Progenitor cell of endocrine pancreas (in vitro differentiated cells): ENCODE measurements around the gene PROSER2. TPM values are rescaled to one million over a fixed set of nuclear protein-coding genes. Genes with fewer than 3 reads are reported as not detected.

Source experiments
- DNase-seq: peaks from one replicate; pipeline ENCODE4 v3.0.0; 2021; ENCODE audit warnings: low spot score; ENCODE audit not compliant: unreplicated experiment
- H3K27ac Mint-ChIP-seq: 2 replicates; pipeline ENCODE4 v1.8.0; 2021; ENCODE audit warnings: mild to moderate bottlenecking, moderate library complexity, mixed read lengths
- H3K27me3 Mint-ChIP-seq: 2 replicates; pipeline ENCODE4 v1.8.0; 2021; ENCODE audit warnings: mixed read lengths
- H3K36me3 Mint-ChIP-seq: 2 replicates; pipeline ENCODE4 v1.8.0; 2022; ENCODE audit warnings: mixed read lengths; ENCODE audit not compliant: insufficient read depth
- H3K4me1 Mint-ChIP-seq: 2 replicates; pipeline ENCODE4 v1.8.0; 2021; ENCODE audit warnings: low read depth, mixed read lengths
- H3K4me3 Mint-ChIP-seq: 2 replicates; pipeline ENCODE4 v1.8.0; 2021; ENCODE audit warnings: low read depth, mild to moderate bottlenecking, moderate library complexity, mixed read lengths
- H3K9me3 Mint-ChIP-seq: 2 replicates; pipeline ENCODE4 v1.8.0; 2021; ENCODE audit warnings: low read depth, mixed read lengths
- total RNA-seq: library from RNA; stranded (reverse); gene quantifications from 2 replicates; pipeline ENCODE4 v1.2.1, GENCODE V29; 2021
- TF ChIP-seq, protein P1 (sequence below): fragments of 200-600 bp; sonication (generic); IDR thresholded peaks from one replicate; pipeline ENCODE4 v1.5.0; 2021; ENCODE audit warnings: antibody characterized with exemption, mild to moderate bottlenecking; ENCODE audit not compliant: unreplicated experiment

The PROSER2 gene
- total RNA-seq, 1 donor from 2014 or later: 19.0 TPM

DNA sequence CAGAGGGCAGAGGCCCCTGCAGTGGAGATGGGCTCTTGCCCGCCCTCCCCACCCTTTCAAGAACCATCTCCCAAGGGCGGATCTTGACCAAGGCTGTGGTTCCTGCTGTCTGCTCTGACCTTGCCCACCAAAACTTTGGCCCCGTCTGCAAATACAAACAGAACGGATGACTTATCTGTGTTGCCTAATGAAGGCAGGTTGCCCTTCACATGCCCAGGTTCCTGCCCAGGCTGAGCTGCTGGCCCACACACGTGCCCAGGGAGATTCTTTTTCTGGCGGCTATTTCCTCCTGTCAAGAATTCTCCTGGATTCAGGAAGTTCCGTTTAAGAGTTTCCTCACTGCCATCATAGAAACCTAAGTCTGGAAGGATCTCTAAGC lies 78.3 kb downstream of the PROSER2 start:
- Mint-ChIP-seq H3K4me3 (no peak overlapping the region), H3K27ac (no peak overlapping the region), H3K27me3 (no peaks in the 10 kb centered on the region), H3K9me3 (no peaks in the 10 kb centered on the region), H3K36me3 (no peaks in the 10 kb centered on the region), H3K4me1 (peaks cover 6% of the 10 kb centered on the region)
- TF ChIP-seq, protein P1, sequence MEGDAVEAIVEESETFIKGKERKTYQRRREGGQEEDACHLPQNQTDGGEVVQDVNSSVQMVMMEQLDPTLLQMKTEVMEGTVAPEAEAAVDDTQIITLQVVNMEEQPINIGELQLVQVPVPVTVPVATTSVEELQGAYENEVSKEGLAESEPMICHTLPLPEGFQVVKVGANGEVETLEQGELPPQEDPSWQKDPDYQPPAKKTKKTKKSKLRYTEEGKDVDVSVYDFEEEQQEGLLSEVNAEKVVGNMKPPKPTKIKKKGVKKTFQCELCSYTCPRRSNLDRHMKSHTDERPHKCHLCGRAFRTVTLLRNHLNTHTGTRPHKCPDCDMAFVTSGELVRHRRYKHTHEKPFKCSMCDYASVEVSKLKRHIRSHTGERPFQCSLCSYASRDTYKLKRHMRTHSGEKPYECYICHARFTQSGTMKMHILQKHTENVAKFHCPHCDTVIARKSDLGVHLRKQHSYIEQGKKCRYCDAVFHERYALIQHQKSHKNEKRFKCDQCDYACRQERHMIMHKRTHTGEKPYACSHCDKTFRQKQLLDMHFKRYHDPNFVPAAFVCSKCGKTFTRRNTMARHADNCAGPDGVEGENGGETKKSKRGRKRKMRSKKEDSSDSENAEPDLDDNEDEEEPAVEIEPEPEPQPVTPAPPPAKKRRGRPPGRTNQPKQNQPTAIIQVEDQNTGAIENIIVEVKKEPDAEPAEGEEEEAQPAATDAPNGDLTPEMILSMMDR: no peak
- no peak for DNase-seq

DNA sequence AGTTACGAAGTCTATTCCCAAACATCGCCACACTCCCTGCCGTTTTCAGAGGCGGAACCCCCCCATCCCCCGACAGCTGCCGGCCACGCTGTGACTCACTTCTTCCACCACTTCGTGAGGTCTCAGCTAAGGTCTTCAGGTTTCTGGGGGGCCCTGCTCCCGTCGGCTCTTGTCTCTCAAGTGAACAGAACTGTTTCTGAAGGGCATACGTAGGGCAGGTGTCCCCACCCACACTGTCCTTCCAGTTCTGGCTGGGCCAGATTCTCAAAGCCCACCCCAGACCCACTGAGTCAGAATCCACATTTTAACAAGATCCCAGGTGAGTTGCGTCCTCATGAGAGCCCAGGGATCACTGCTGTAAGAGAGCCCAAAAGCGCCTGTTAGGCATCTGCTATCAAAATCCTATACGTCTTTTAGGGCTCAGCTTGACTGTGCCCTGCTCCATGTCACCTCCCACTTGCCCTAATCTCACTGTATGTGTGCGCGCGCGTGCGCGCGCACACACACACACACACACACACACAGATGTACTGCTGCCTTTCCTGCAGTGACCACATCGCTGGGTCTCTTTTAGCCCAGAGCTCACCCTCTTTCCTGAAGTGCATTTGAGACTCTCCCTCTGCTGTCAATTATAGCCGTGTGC lies 78.8 kb downstream of the PROSER2 start:
- Mint-ChIP-seq H3K9me3 (no peaks in the 10 kb centered on the region), H3K4me1 (peaks cover 6% of the 10 kb centered on the region), H3K27ac (no peak overlapping the region), H3K4me3 (no peak overlapping the region), H3K27me3 (no peaks in the 10 kb centered on the region), H3K36me3 (no peaks in the 10 kb centered on the region)
- TF ChIP-seq, protein P1: no peak
- DNase-seq: no peak

DNA sequence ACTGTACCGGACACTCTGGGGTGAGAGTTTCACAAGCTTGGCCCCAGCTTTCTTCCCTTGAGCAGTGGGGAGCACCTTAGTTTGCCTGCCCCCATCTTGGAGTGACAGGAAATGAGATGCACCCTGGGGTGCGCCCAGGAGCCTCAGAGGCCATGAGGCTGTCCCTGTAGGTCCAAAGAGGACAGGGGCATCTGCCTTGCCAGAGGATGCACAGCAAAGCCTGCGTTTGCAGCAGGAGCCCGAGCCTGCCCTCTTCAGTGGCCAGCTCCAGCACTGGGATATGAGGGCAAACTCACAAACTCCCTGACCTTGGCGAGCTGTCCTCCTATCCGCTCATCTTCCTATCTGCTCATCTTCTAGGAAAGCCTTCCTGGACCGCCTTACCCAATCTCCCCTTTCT lies 79.5 kb downstream of the PROSER2 start:
- H3K4me1 Mint-ChIP-seq: peaks cover 6% of the 10 kb centered on the region
- no peak overlapping the region for H3K4me3 Mint-ChIP-seq
- H3K9me3 Mint-ChIP-seq: no peaks in the 10 kb centered on the region
- H3K36me3 Mint-ChIP-seq: no peaks in the 10 kb centered on the region
- DNase-seq: no peak
- TF ChIP-seq, protein P1: no peak
- peak overlapping the region; percentile 54 for H3K27ac Mint-ChIP-seq
- H3K27me3 Mint-ChIP-seq: no peaks in the 10 kb centered on the region

DNA sequence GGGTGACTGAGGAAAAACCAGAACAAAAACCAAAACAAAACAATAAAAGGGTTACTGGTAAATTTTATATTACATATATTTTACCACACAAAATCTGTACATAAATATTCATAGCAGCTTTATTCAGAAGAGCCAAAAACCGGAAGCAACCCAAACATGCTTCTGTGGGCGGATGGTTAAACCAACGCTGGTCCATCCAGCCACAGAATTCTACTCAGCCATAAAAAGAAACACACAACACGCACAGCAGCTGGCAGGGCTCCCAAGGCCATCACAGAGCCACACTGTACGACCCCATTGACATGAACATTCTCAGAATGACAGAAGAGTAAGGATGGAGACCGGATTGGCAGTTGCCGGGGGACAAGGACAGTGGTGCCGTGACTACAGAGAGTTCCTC lies 83.6 kb downstream of the PROSER2 start:
- TF ChIP-seq, protein P1: no peak
- H3K4me1 Mint-ChIP-seq: no peaks in the 10 kb centered on the region
- no peak overlapping the region for H3K4me3 Mint-ChIP-seq
- H3K36me3 Mint-ChIP-seq: no peaks in the 10 kb centered on the region
- no peak for DNase-seq
- no peak overlapping the region for H3K27ac Mint-ChIP-seq
- H3K9me3 Mint-ChIP-seq: no peaks in the 10 kb centered on the region
- H3K27me3 Mint-ChIP-seq: no peaks in the 10 kb centered on the region

DNA sequence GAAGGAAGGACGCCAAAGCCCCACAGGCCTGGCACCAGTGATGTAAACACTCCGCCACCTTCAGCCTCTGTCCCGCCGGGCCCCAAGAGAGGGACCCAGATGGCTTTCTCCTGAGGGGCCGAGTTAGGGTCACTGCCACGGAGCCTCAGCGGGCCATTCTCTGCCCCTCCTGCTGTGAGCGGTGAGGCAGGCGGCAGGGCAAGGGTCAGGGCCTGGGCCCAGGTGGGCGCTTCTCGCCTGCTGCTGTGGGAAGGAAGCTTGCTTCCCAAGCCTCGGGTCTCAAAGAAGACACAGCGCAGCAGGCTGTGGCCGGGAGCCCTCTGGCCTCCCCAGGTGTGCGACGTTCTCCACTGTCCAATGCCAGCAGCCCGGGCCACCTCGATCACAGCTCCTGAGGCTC lies 84.8 kb downstream of the PROSER2 start:
- Mint-ChIP-seq H3K4me1 (no peaks in the 10 kb centered on the region), H3K27me3 (no peaks in the 10 kb centered on the region), H3K9me3 (no peaks in the 10 kb centered on the region), H3K27ac (no peak overlapping the region), H3K4me3 (no peak overlapping the region), H3K36me3 (no peaks in the 10 kb centered on the region)
- TF ChIP-seq, protein P1: no peak
- no peak for DNase-seq
